Measurements from ENCODE around the gene CCNYL1.

CCNYL1 gene

GRCh38 chr2:207767461-207768167 lies 56.2 kb downstream of the CCNYL1 start:
- peak; percentile 12 for DNase-seq

DNA sequence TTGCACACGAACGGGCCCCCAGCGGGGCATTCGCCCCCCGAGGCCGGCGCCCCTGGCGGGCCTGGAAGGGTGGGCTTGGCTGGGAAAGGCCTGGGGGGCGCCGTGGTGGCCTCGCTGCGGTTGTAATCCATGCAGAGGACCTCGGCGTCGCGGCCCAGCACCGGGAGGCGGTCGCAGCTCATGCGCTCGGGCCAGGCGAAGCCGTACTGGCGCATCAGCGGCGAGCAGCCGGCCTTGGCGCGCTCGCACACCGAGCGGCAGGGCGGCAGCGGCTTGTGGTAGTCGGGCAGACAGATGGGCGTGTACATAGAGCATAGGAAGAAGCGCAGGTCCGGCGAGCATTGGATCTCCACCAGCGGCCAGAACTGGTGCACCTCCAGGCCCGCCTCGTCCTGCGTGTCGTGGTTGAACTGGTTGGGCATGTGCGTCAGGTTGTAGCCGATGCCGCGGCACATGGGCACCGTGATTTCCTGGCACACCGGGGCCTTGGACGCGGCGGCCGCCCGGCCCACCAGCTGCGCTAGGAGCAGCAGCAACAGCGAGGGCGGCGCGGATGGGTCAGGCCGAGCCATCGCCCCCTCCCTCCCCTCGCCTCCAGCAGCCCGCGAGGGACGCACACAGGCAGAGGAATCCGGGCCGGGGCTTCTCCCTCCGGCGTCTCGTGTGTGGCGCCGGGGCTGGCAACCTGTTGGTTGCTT lies 56.9 kb downstream of the CCNYL1 start:
- DNase-seq = no peak

- DNase-seq = peak; percentile 41
Measured at GRCh38 chr2:207768866-207769596, 57.6 kb downstream of the CCNYL1 start.

DNA sequence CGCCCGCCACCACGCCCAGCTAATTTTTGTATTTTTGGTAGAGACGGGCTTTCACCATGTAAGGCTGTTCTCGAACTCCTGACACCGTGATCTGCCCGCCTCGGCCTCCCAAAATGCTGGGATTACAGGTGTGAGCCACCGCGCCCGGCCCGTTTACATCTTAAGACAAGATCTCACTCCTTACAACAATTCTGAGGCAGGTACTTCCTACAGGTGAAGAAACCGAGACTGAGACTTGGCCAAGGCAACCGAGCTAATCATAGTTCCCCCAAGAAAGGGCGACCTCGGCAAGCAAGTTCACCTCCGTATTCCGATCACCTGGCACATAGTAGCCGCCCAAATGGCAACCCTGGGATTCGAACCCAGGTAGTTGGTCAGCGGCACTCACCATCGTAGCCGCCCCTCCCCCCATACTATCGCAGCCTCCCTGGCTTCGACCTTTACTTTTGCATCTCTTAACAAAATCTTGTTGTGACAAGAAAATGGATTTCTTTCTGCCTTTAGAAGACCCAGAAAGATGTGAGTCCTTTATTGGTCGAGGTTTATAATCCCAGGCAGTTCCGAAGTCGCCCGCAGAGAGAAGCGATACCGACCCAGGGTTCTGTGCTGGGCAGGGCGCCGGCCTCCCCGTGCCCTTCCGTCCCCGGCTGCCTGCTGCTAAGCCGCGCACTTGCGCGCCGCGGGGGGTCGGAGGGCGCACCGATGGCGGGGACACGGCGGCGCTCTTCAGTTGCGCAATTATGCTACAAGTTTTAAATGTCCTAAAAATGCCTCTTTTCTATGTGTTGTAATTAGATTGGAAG lies 59.4 kb downstream of the CCNYL1 start:
- DNase-seq = no peak

DNA sequence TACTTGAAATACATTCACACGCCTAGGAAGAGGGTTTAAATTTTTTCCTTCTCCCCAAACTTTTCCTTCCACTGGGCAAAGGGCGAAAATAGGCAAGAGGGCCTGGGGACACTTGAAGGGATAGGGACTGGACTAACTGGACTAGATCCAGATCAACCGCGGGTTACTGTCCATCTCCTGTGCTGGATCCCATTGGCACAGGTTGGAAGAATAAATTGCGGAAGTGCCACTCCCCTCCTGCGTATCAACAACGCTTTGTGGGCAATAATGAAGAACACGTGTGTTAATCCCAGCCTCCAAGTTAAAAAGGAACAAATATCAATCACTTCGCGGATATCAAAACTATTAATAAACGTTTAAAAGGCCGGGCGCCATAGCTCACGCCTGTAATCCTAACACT lies 60.0 kb downstream of the CCNYL1 start:
- DNase-seq = no peak

DNA sequence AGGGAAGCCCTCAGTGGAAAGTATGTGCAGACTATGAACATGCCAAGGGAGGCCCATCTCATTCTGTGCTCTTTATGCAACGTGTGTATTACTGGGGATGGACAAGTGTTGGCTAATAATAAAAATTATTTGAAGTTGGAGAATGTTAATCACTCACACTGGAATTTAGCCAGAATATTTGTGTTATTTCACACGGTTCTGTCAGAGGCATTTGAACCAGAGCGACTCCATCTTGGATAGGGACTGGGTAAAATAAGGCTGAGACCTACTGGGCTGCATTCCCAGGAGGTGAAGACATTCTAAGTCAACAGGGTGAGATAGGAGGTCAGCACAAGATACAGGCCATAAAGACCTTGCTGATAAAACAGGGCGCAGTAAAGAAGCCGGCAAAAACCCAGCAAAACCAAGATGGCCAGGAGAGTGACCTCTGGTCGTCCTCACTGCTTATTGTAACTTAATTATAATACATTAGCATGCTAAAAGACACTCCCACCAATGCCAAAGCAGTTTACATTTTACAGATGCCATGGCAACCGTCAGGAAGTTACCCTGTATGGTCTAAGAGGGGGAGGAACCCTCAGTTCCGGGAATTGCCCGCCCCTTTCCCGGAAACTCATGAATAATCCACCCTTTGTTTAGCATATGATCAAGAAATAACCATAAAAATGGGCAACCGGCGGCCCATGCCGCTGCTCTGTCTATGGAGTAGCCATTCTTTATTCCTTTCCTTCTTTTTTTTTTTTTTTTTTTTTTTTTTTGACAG lies 60.8 kb downstream of the CCNYL1 start:
- DNase-seq = no peak

GRCh38 chr2:207772844-207773205 lies 61.4 kb downstream of the CCNYL1 start:
- no peak for DNase-seq

DNA sequence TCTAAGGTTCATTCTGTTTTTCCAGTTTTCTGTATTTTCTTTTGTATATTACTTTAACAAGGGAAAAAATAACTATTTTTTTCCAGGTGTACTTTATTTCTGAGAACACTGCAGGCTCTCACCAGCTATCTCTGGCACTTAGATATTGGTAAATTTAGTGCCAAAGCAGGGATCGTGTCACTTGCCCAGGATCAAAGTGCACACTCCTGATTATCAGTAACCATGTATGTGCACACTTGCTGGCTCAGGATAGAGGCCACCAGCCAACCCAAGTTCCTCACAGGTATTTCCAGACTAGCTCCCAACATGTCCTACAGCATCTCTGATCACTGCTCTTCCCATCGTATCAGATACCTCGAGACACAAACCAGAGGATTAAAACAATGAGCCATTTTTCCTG lies 64.0 kb downstream of the CCNYL1 start:
- no peak for DNase-seq

GRCh38 chr2:207777124-207777523 lies 65.7 kb downstream of the CCNYL1 start:
- no peak for DNase-seq

- DNase-seq = no peak
Measured at GRCh38 chr2:207778298-207778882, 67.0 kb downstream of the CCNYL1 start.

DNA sequence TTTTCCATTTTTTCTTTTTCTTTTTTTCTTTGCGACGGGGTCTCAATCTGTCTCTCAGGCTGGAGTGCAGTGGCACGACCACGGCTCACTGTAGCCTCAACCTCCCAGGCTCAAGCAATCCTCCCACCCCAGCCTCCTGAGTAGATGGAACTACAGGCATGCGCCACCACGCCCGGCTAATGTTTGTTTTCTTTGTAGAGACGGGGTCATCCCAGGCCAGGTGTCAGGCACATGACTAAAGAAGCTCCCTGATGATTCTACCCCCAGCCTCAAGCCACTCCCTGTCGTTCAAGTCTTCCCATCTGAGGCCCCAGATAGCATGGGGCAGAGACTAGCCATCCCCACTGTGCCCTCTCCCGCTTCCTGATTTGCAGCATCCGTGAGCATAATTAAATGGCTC lies 68.1 kb downstream of the CCNYL1 start:
- DNase-seq = no peak

- DNase-seq = no peak
Measured at GRCh38 chr2:207782238-207783030, 71.0 kb downstream of the CCNYL1 start.

- DNase-seq = no peak
Measured at GRCh38 chr2:207783514-207783913, 72.1 kb downstream of the CCNYL1 start.

DNA sequence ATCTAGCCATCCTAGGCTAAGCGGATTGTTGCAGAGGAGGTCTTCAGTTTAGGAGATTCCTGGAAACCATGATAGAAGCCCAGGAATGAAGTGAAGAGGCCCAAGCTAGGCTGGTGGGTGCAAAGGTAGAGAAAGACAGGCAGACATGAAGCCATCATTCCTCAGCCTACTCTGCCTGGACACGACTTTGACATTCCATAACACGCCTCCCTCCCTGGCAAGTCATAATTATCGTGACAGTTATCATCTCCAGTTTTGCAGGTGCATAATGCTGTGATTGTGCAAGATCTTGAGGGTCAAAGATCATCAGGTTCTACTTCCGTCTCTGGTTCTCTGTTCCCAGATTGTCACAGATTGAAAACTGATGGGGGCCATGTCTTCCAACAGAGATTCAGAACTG lies 73.5 kb downstream of the CCNYL1 start:
- DNase-seq = no peak

DNA sequence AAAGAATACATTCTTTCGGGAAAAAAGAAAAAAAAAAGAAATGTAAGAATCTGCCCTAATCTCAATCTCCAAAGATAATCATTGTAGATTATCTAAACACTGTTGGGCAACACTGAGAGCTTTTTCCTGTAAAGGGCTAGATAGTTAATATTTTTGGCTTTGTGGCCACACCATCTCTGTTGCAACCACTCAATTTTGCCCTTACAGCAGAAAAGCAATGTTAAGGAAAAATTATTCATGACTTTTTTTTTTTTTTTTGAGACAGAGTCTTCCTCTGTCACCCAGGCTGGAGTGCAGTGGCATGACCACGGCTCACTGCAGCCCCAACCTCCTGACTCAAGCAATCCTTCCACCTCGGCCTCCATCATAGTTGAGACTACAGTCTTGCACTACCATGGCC lies 75.6 kb downstream of the CCNYL1 start:
- DNase-seq = no peak

GRCh38 chr2:207787800-207788199 lies 76.4 kb downstream of the CCNYL1 start:
- no peak for DNase-seq

- no peak for DNase-seq
Measured at GRCh38 chr2:207790898-207791297, 79.5 kb downstream of the CCNYL1 start.

- DNase-seq = no peak
Measured at GRCh38 chr2:207791579-207792243, 80.3 kb downstream of the CCNYL1 start.

- peak; percentile 61 for DNase-seq
Measured at GRCh38 chr2:207792244-207792785, 80.9 kb downstream of the CCNYL1 start.
